B cell (primary cell): Measurements from ENCODE around the gene CACNA2D3. TPM values are rescaled to one million over a fixed set of nuclear protein-coding genes. Genes with fewer than 3 reads are reported as not detected.

Source experiments
- ATAC-seq: fragments of 200-7000 bp; cut with Tn5 transposase; one replicate; pipeline ENCODE4 v1.10.0; 2021; ENCODE audit warnings: low read depth, mild to moderate bottlenecking, moderate number of reproducible peaks, moderate library complexity
- CTCF ChIA-PET: fragments of 350-600 bp; sonication (Branson Sonifier 250); formaldehyde crosslinking; loops from one replicate; lab custom pipeline; 2021; ENCODE audit warnings: antibody characterized with exemption, inconsistent platforms; lab: Charles Lee
- POLR2A ChIA-PET: fragments of 350-600 bp; sonication (Branson Sonifier 250); formaldehyde crosslinking; loops from one replicate; lab custom pipeline; 2021; ENCODE audit warnings: antibody characterized with exemption; lab: Charles Lee
- DNase-seq: peaks from one replicate; pipeline ENCODE4 v3.0.0; 2013
- H2AFZ ChIP-seq: 2 replicates; pipeline ENCODE4 v1.6.1; 2012; ENCODE audit warnings: mild to moderate bottlenecking, low read depth, low read length; ENCODE audit not compliant: insufficient read depth, poor library complexity, severe bottlenecking
- H3K27ac ChIP-seq, 2 donors: 1 replicate in 1 of 2; 2 replicates in 1 of 2; pipeline ENCODE4 v1.5.1; 2012 to 2013; ENCODE audit warnings: low read length in 2 of 2, mild to moderate bottlenecking in 2 of 2, moderate library complexity in 1 of 2
- H3K27me3 ChIP-seq, 4 experiments: fragments of 200-600 bp in 1 of 4; sonication (generic) in 1 of 4; replicated peaks in 1 of 4; 1 replicate in 2 of 4; 2 replicates in 2 of 4; pipeline versions ENCODE4 v1.6.1 to v1.7.0; 2013 to 2016; ENCODE audit warnings: low read length in 3 of 4, mild to moderate bottlenecking in 2 of 4, mixed read lengths in 1 of 4, moderate library complexity in 1 of 4; ENCODE audit not compliant: insufficient read depth in 4 of 4, control insufficient read depth in 3 of 4; ENCODE audit errors: control extremely low read depth in 1 of 4
- H3K36me3 ChIP-seq, 2 experiments: replicated peaks in 1 of 2; 1 replicate in 1 of 2; 2 replicates in 1 of 2; pipeline versions ENCODE4 v1.6.1 to v1.7.1; 2013; ENCODE audit warnings: low read length in 1 of 2; ENCODE audit not compliant: insufficient read depth in 2 of 2, control insufficient read depth in 1 of 2; ENCODE audit errors: control extremely low read depth in 1 of 2, extremely low read depth in 1 of 2
- H3K4me1 ChIP-seq, 2 donors: fragments of 200-600 bp in 1 of 2; sonication (generic) in 1 of 2; 1 replicate in 1 of 2; 2 replicates in 1 of 2; pipeline versions ENCODE4 v1.5.1 to v1.6.1; 2013 to 2017; ENCODE audit warnings: low read length in 2 of 2; ENCODE audit not compliant: control insufficient read depth in 2 of 2, insufficient read depth in 2 of 2
- H3K4me2 ChIP-seq: replicated peaks from 2 replicates; pipeline ENCODE3; 2012; ENCODE audit warnings: mild to moderate bottlenecking, low read depth, low read length; ENCODE audit not compliant: poor library complexity, severe bottlenecking
- H3K4me3 ChIP-seq, 5 experiments: fragments of 200-600 bp in 1 of 5; sonication (generic) in 1 of 5; 1 replicate in 3 of 5; 2 replicates in 2 of 5; pipeline versions ENCODE4 v1.5.1 to v1.7.0; 2011 to 2016; ENCODE audit warnings: low read length in 4 of 5, mild to moderate bottlenecking in 4 of 5, low read depth in 2 of 5, control low read depth in 1 of 5, moderate library complexity in 1 of 5; ENCODE audit not compliant: insufficient read depth in 1 of 5; ENCODE audit errors: control extremely low read depth in 1 of 5, extremely low read depth in 1 of 5
- H3K79me2 ChIP-seq: fragments of 200-600 bp; sonication (generic); one replicate; pipeline ENCODE4 v1.6.0; 2016; ENCODE audit warnings: low read length; ENCODE audit not compliant: control insufficient read depth, insufficient read depth
- H3K9ac ChIP-seq: fragments of 200-600 bp; sonication (generic); 2 replicates; pipeline ENCODE4 v1.6.1; 2017; ENCODE audit warnings: mild to moderate bottlenecking, low read length, moderate library complexity
- H3K9me3 ChIP-seq, 3 donors: one replicate each; pipeline versions ENCODE4 v1.6.1 to v1.7.1; 2013; ENCODE audit warnings: low read length in 2 of 3; ENCODE audit not compliant: control insufficient read depth in 2 of 3, insufficient read depth in 1 of 3; ENCODE audit errors: control extremely low read depth in 1 of 3
- H4K20me1 ChIP-seq: 2 replicates; pipeline ENCODE4 v1.6.0; 2012; ENCODE audit warnings: mild to moderate bottlenecking, low read length; ENCODE audit not compliant: insufficient read depth, control insufficient read depth, poor library complexity, severe bottlenecking
- H3K27ac Mint-ChIP-seq: one replicate; pipeline ENCODE4 v1.8.0; 2021; ENCODE audit warnings: mixed read lengths
- H3K27me3 Mint-ChIP-seq: one replicate; pipeline ENCODE4 v1.8.0; 2021; ENCODE audit warnings: mixed read lengths
- H3K4me1 Mint-ChIP-seq: one replicate; pipeline ENCODE4 v1.8.0; 2021; ENCODE audit warnings: mixed read lengths
- H3K4me3 Mint-ChIP-seq: one replicate; pipeline ENCODE4 v1.8.0; 2021; ENCODE audit warnings: mixed read lengths
- H3K9me3 Mint-ChIP-seq: one replicate; pipeline ENCODE4 v1.8.0; 2022; ENCODE audit warnings: mixed read lengths; ENCODE audit not compliant: insufficient read depth
- CTCF ChIP-seq: fragments of 200-600 bp; IDR thresholded peaks from one replicate; pipeline ENCODE4 v1.8.0; 2022; ENCODE audit warnings: antibody characterized with exemption, mild to moderate bottlenecking
- EZH2 ChIP-seq: IDR thresholded peaks from 2 replicates; pipeline ENCODE4 v1.6.1; 2012; ENCODE audit warnings: borderline replicate concordance, low read depth, mild to moderate bottlenecking, moderate library complexity, low read length; ENCODE audit not compliant: insufficient read depth, poor library complexity, severe bottlenecking
- intact Hi-C: fragments of 100-400 bp; cut with micrococcal nuclease; formaldehyde crosslinking; loops from one replicate; pipeline ENCODE4 v1.10.0; 2022
- polyA plus RNA-seq: library from polyadenylated mRNA; depleted of rRNA; stranded (reverse); fragments of >200 nt; gene quantifications from 2 replicates; pipeline ENCODE4 v1.2.3, GENCODE V29; 2012
- total RNA-seq, 2 donors: library from RNA; stranded (reverse); fragments of 120-200 nt in 1 of 2; gene quantifications; 1 replicate in 1 of 2; 2 replicates in 1 of 2; pipeline versions ENCODE4 v1.2.3 to v1.2.4, GENCODE V29; 2013 to 2022

Gene CACNA2D3
- total and polyA plus RNA-seq, 2 donors (not counting 1 experiment from before 2014, with no cell fraction given) = not detected

- TF ChIP-seq EZH2 = no peak
- no peak for TF ChIP-seq CTCF
- CTCF ChIA-PET = no interaction called here
These were observed 525.4 kb downstream of the CACNA2D3 start for GRCh38 chr3:54647721-54648120.

GRCh38 chr3:54649551-54649950 lies 527.2 kb downstream of the CACNA2D3 start:
- Mint-ChIP-seq H3K9me3 (peaks cover 12% of the 10 kb centered on the region), H3K4me3 (no peak overlapping the region), H3K4me1 (peaks cover 2% of the 10 kb centered on the region), H3K27ac (no peak overlapping the region), H3K27me3 (no peaks in the 10 kb centered on the region)
- Histone ChIP-seq H4K20me1 (no peaks in the 10 kb centered on the region), H3K36me3 (no peaks in the 10 kb centered on the region), H3K4me2 (no peak overlapping the region), H2AFZ (no peak overlapping the region), H3K4me3 (no peak overlapping the region), H3K9me3 (peaks cover 0 to 10% (median 0%) of the 10 kb centered on the region in 3 donors), H3K27ac (no peak overlapping the region), H3K27me3 (no peaks in the 10 kb centered on the region), H3K9ac (no peak overlapping the region), H3K4me1 (no peaks in the 10 kb centered on the region), H3K79me2 (no peaks in the 10 kb centered on the region)
- no peak for ATAC-seq
- intact Hi-C loops = no loop called here
- TF ChIP-seq EZH2 (no peak), CTCF (no peak)
- no peak for DNase-seq
- ChIA-PET POLR2A (no interaction called here), CTCF (no interaction called here)

More at GRCh38 chr3:54647721-54648120, 525.4 kb downstream of the CACNA2D3 start:
- H3K4me3 ChIP-seq = no peak overlapping the region
- peaks cover 0 to 10% (median 0%) of the 10 kb centered on the region in 3 donors for H3K9me3 ChIP-seq
- H4K20me1 ChIP-seq = no peaks in the 10 kb centered on the region
- no peak for DNase-seq
- intact Hi-C loops = no loop called here
- no peak for ATAC-seq
- no peaks in the 10 kb centered on the region for H3K36me3 ChIP-seq
- H3K79me2 ChIP-seq = no peaks in the 10 kb centered on the region
- no peak overlapping the region for H3K27ac ChIP-seq
- H3K27me3 Mint-ChIP-seq = no peaks in the 10 kb centered on the region
- no peak overlapping the region for H2AFZ ChIP-seq
- POLR2A ChIA-PET = no interaction called here
- H3K9me3 Mint-ChIP-seq = peaks cover 12% of the 10 kb centered on the region
- no peak overlapping the region for H3K4me3 Mint-ChIP-seq
- H3K4me2 ChIP-seq = no peak overlapping the region
- no peak overlapping the region for H3K27ac Mint-ChIP-seq
- no peaks in the 10 kb centered on the region for H3K4me1 ChIP-seq
- no peaks in the 10 kb centered on the region for H3K4me1 Mint-ChIP-seq
- H3K9ac ChIP-seq = no peak overlapping the region
- no peaks in the 10 kb centered on the region for H3K27me3 ChIP-seq
